NCI-H524 (cell line): ENCODE measurements around the gene CDK6.
"Not testable (repeated sequence)": the region's sequence is repeated elsewhere in the genome, so short reads cannot be mapped to it uniquely, and the experiment has no call there.

ENCODE experiments used
- DNase-seq, 2 experiments: peaks; one replicate each; lab custom pipeline; 2025; lab: John Stamatoyannopoulos, UW

CDK6 gene

DNA sequence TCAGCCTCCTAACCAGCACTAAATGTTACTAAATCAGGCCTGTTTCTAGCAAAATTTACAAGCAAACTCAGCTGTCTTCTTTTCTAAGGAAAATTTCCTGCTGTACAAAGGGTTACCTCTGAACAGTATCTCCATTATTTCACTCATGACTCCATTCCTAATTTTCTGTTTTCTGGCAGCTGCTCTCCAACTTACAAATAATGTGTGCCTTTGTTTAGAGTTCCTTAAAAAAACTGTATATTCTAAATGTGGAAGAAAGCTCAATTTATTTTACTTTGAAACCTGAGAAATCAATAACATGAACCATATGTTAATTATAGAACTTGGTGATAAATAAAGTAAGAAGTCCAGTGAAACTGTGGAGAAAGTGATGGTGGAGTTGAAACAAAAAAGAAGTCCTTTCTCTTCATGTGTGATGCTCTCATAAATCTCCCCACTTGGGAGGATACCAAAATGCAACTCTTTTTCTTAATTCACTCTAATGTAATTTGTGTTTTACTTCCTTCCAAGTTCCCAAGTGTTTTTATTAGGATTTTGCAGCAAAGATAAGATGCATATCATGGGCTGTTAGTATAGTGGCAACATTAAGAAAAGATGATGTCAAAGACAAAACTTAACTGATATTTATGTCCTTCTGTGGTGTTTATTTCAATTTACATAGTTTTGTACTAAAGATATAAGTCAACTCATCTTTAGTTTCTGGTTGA lies 74.8 kb downstream of the CDK6 start:
- no peak for DNase-seq

- no peak for DNase-seq
These were observed 77.5 kb downstream of the CDK6 start for GRCh38 chr7:92758796-92759431.

DNA sequence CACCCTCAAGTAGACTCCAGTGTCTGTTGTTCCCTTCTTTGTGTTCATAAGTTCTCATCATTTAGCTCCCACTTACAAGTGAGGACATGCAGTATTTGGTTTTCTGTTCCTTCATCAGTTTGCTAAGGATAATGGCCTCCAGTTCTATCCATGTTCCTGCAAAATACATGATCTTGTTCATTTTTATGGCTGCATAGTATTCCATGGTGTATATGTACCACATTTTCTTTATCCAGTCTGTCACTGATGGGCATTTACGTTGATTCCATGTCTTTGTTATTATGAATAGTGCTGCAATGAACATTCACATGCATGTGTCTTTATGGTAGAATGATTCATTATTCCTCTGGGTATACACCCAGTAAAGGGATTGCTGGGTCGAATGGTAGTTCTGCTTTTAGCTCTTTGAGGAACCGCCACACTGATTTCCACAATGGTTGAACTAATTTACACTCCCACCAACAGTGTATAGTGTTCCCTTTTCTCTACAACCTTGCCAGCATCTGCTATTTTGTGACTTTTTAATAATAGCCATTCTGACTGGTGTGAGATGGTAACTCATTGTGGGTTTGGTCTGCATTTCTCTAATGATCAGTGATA lies 79.0 kb downstream of the CDK6 start:
- DNase-seq: not testable (repeated sequence)

GRCh38 chr7:92755680-92756079 lies 80.7 kb downstream of the CDK6 start:
- DNase-seq: no peak

DNA sequence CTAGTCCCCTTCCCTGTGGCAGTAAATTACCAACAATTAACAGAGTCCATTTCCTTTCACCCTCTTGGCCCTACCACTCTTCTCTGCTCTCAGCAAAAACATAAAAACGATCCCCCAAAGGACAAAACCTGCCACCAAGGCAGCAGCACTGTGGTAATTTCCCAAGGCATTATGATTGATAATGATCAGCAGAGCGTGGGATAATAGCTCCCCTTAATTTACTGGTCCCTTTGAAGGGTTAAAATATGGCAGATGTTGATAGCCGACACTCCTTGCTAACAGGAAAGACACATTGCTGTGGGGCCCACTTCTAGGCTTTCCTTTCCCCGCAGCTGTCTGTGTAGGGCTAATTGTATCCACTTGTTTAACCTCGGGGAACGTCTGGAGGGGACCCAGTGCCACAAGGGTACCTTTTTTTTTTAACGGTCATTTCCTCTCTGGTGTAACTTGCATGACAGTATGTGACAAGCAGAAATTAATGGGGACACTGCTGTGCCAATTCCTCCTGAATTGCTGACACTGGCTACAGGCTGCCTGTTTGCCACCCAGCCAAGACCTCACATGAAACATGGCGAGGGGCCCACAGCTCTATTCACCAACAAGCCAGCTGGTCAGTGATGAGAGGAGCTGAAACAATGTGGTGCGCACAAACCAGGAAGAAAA lies 81.3 kb downstream of the CDK6 start:
- DNase-seq: peak; percentile 75 to 91

- DNase-seq: no peak
These were observed 82.8 kb downstream of the CDK6 start for GRCh38 chr7:92753614-92754013.

DNA sequence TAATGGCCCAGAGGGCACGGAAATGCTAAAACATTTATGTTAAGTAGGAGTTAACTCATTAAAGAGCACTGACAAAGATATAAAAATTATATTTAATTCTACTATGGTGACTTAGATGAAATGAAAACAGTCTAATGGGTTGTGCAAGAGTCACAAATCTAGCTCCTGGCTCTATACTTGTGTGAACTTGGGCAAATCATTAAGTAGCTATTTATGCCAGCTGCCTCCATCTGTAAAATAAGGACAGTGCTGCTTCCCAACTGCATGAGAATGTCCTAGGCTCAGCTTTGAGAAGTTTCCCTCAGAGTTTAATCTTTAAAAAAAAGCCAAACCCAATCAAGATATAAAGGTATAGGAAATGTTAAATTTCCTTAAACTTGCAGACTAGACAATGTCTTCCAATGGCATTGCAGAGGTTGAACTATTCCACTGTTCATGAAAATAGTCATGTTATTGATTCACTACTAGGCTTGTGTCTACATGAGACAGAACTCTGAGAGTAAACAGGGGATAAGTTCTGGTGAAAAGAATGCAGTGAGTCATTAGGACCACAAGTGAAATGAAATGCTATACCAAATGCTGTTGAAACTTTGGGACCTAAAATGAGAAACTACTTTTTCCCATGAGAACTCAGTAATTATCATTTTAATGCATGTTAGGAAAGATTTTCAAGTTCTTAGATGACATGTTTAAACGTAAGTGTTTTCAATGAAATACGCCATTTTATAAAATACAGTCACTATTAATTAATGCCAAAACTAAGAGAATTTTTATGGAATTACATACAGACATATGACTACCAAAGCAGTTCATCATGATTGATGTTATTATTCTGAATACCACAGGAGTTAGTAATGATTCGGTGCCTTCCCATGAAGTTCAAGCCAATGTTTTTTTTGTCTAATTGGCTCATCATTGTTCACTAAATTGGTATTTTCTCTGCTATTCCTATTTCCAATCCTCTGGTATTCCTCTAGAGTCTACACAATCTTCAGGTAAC lies 84.2 kb downstream of the CDK6 start:
- DNase-seq: no peak

DNA sequence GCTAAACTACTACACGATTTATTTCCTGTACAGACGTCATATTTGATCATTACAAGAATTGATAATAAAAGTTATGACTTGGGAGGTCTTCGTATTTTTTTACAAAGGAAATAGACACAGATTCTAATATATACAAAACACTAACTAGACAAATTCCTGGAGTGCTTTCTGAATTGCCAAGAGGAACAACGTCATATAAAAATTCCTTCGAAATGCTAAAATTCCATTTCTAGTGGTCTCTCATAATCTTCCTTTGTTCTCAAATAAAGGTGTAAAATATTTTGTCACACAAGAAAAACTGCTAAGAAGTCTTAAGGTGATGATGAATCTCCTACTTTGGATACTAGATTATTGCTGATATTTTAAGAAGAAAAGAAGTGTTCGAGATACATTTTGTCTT lies 85.4 kb downstream of the CDK6 start:
- no peak for DNase-seq

DNA sequence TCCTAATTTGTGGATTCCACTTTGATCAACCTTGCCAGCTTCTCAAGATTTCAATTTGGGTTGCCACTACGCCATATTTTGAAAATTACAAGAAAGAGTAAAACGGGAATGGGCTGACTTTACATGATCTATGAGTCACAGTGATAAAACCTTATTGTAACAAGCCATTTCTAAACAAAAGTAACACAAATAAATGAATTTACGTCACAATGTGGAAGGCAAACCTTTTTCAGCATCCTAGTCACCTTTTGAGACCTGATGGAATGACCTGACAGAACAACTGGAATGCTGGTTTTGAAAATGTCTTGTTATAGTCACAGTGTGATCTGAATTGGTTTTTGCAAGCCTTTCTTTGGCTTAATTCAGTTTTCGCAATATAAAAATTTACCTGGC lies 85.9 kb downstream of the CDK6 start:
- DNase-seq: no peak

DNA sequence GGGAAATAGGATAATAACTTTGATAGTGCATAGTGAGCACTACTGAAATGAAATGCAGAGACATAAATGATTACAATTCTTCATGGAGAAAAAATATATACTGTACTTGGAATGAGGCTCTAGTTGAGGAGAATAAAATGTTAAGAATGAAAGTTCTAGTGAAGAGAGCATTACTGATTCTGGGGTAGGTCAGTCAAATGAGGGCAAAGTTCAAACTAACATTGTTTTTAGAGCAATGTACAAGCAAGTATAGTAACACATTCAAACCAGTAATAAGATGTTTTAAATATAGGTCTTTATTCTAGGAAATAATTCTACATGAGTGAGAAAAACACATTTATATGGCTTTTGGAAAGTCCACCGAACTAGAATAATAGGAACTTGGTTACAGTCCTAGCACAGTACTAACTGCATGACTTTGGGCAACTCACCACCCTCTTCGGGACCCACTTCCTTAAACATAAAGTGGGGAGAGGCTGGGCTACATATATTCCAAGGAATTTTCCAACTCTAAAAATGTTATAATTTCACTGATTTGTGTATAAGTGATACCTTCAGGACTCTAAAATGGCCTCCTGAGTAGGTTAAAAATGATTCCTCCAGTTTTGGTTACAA lies 86.4 kb downstream of the CDK6 start:
- DNase-seq: no peak

- no peak for DNase-seq
These were observed 87.0 kb downstream of the CDK6 start for GRCh38 chr7:92749327-92749755.

- no peak for DNase-seq
These were observed 87.9 kb downstream of the CDK6 start for GRCh38 chr7:92748495-92748894.

- DNase-seq: no peak
These were observed 89.1 kb downstream of the CDK6 start for GRCh38 chr7:92747041-92747835.

GRCh38 chr7:92745241-92745640 lies 91.1 kb downstream of the CDK6 start:
- DNase-seq: no peak

GRCh38 chr7:92744180-92744579 lies 92.2 kb downstream of the CDK6 start:
- DNase-seq: not testable (repeated sequence)

DNA sequence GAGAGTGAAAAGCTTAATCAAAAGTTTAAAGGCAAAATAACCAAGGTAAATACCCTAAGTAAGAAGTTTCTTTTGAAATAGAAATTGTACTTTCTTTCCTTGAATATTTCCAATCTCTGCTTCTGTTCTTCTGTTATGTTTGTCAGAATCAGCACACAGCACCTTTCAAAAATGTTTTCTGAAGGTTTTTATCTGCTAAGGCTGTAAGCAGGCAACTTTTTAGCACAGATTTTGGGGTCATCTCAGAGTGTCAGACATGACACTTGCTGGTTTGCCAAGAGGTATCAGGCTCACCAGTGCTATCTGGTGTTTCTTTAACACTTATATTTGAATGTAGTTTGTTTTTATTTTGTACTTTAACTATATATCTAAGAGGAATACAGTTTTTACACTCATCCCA lies 94.2 kb downstream of the CDK6 start:
- DNase-seq: no peak

- no peak for DNase-seq
These were observed 95.7 kb downstream of the CDK6 start for GRCh38 chr7:92740700-92741126.

DNA sequence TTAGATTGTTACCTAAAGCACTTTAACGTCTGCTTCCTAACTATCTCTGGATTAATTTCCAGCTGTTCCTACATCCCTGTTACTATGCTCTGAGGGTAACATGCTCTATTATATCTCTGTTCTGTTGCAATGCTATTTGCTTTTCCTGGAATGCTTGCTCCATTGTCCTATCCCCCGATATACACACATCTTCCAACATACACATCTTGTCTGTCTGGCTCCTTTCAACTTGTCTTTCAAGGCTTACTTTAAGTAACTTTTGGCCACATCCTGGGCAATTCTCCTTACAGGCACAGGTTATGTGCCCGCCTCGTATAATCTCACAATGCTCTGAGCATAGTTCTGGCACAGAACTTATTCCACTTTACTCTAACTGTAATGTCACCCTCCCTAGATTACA lies 96.2 kb downstream of the CDK6 start:
- no peak for DNase-seq

DNA sequence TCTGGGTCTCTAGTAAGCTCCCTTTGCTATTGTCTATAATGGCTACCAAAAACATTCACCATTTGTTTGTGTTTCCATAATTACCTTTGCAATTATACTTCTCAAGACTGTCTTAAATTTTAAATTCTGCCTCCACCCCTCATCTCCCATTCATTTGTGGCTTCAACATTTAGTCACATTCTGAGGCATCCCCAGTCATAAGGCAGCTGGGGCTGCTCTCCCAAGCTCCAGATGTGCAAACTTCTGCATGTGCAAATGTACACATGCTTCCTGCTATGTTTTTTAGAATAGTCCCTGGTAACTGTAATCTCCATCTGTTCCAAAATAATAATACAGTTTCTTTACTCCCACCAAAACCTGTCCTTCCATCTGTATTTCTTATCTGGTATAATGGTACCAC lies 97.3 kb downstream of the CDK6 start:
- DNase-seq: peak in 1 of 2 experiments; percentile 32

DNA sequence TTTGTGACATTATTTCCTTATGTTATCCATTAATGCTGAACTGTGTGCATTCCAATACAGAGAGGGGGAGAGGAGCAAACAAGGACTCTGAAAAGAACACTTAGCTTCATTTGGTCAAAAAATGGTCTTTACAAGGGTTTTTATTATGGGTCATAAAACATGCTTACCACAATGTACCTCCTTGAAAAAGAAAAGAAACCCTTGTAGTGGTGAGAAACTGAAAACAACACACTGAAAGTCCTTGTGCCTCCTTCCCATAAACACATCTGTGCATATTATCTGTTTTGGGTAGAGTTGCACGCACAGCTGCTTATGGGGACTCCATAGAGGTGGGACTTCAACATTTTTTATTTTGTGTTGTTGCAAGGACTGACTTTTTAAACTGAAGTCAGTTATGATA lies 98.7 kb downstream of the CDK6 start:
- DNase-seq: no peak
